ENCODE data around the gene SLC9A3. TPM values are rescaled to one million over a fixed set of nuclear protein-coding genes. Genes with fewer than 3 reads are reported as not detected.

The SLC9A3 gene
- total RNA-seq, 1 experiment from 2014 or later = 1.5 TPM

DNA sequence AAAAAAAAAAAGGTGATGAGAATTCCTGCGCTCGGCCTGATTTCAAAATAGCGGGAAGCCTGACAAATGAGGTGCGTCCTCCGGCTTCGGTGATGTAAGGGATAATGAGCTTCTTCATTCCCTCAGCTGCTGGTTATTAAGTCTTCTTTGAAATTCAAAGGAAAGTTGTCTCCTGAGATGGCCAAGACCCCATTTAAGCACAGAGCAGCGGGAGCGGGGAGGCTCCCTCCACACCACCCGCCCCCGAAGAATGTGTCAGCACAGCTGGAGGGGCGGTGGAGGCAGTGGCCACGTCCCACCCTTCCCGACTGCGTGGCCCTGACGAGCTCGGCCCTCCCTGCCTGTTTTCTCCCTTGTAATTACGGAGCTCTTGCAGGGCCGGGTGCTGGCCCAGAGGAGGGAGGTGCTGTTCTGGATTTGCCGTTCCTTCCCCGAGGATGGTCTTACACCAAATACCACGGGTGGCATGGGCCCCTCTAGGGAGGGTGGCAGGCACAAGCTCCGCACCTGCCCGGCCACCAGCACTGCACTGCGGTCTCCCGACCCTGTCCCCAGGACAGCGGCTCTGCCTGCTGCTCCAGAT is 31.0 kb downstream of the SLC9A3 start:
- Histone ChIP-seq H3K27ac (ENCODE audit: low read depth, low read length) (no peak overlapping the region), H3K79me2 (ENCODE audit: insufficient read depth, low read length) (no peaks in the 10 kb centered on the region), H3K4me1 (ENCODE audit: control insufficient read depth in 1 of 2, insufficient read depth in 2 of 2, low read length in 2 of 2) (no peaks in the 10 kb centered on the region), H4K20me1 (ENCODE audit: insufficient read depth) (no peaks in the 10 kb centered on the region), H3K4me3 (replicated peaks in 1 of 2; ENCODE audit: low read depth in 1 of 2, low read length in 2 of 2) (no peak overlapping the region), H2AFZ (ENCODE audit: low read depth, low read length, poor library complexity, severe bottlenecking) (no peak overlapping the region), H3K9me3 (ENCODE audit: control insufficient read depth in 1 of 2, insufficient read depth in 1 of 2, low read depth in 1 of 2, low read length in 2 of 2) (no peaks in the 10 kb centered on the region), H3K9me2 (ENCODE audit: insufficient read depth) (no peaks in the 10 kb centered on the region), H3K36me3 (ENCODE audit: control insufficient read depth in 1 of 2, insufficient read depth in 2 of 2, low read length in 2 of 2) (no peaks in the 10 kb centered on the region), H3K4me2 (ENCODE audit: low read length) (no peak overlapping the region), H3K9ac (ENCODE audit: low read length) (no peak overlapping the region), H3K27me3 (ENCODE audit: insufficient read depth, low read length) (no peaks in the 10 kb centered on the region)
- BruUV-seq (replicated peaks) = no TSS peak
- ChIA-PET CTCF (no interaction called here), POLR2A (no interaction called here), RAD21 (ENCODE audit: low non-redundant PET in 1 of 2, low total read pairs in 2 of 2, uncharacterized antibody in 2 of 2, unreplicated experiment in 2 of 2) (no interaction called here)
- intact Hi-C loops (cut with micrococcal nuclease) = no loop called here
- DNase-seq (ENCODE audit: low read depth, low spot score) = no peak
- ATAC-seq = no peak
- TF ChIP-seq POLR2AphosphoS5 (IDR thresholded peaks at IDR 0.05; ENCODE audit: low read depth, low read length) = no peak
- TF ChIP-seq, protein P1, sequence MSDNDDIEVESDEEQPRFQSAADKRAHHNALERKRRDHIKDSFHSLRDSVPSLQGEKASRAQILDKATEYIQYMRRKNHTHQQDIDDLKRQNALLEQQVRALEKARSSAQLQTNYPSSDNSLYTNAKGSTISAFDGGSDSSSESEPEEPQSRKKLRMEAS (IDR thresholded peaks at IDR 0.05) = no peak
- TF ChIP-seq SP1 (IDR thresholded peaks at IDR 0.05; ENCODE audit: low read depth) = no peak
- no peak for TF ChIP-seq EGR1 (IDR thresholded peaks at IDR 0.05; ENCODE audit: low read depth)
- TF ChIP-seq ZFX (IDR thresholded peaks at IDR 0.05) = no peak
- TF ChIP-seq, protein P2, sequence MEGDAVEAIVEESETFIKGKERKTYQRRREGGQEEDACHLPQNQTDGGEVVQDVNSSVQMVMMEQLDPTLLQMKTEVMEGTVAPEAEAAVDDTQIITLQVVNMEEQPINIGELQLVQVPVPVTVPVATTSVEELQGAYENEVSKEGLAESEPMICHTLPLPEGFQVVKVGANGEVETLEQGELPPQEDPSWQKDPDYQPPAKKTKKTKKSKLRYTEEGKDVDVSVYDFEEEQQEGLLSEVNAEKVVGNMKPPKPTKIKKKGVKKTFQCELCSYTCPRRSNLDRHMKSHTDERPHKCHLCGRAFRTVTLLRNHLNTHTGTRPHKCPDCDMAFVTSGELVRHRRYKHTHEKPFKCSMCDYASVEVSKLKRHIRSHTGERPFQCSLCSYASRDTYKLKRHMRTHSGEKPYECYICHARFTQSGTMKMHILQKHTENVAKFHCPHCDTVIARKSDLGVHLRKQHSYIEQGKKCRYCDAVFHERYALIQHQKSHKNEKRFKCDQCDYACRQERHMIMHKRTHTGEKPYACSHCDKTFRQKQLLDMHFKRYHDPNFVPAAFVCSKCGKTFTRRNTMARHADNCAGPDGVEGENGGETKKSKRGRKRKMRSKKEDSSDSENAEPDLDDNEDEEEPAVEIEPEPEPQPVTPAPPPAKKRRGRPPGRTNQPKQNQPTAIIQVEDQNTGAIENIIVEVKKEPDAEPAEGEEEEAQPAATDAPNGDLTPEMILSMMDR (IDR thresholded peaks at IDR 0.05 in 2 of 3, conservative IDR thresholded peaks at IDR 0.05 in 1 of 3; ENCODE audit: borderline replicate concordance in 1 of 3, insufficient read depth in 1 of 3, low read depth in 2 of 3, low read length in 2 of 3) = no peak
- TF ChIP-seq SIN3A (IDR thresholded peaks at IDR 0.05; ENCODE audit: low read depth) = no peak
- TF ChIP-seq CBX3 (IDR thresholded peaks at IDR 0.05; ENCODE audit: low read depth) = no peak
- TF ChIP-seq CEBPB (IDR thresholded peaks at IDR 0.05; ENCODE audit: low read depth) = no peak
- TF ChIP-seq, protein P3, sequence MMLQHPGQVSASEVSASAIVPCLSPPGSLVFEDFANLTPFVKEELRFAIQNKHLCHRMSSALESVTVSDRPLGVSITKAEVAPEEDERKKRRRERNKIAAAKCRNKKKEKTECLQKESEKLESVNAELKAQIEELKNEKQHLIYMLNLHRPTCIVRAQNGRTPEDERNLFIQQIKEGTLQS (IDR thresholded peaks at IDR 0.05) = no peak
